Umbilical cord (tissue), 2 donors: ENCODE measurements around the gene HTR4. TPM values are rescaled to one million over a fixed set of nuclear protein-coding genes. Genes with fewer than 3 reads are reported as not detected.
"Not testable (repeated sequence)": the region's sequence is repeated elsewhere in the genome, so short reads cannot be mapped to it uniquely, and the experiment has no call there.

Source experiments
- DNase-seq: peaks from one replicate; pipeline ENCODE4 v3.0.0-alpha.2; 2015; ENCODE audit warnings: low spot score
- total RNA-seq: library from RNA; depleted of rRNA; stranded (reverse); fragments of >200 nt; gene quantifications from one replicate; pipeline ENCODE4 v1.2.3, GENCODE V29; 2014; ENCODE audit warnings: low replicate concordance; ENCODE audit not compliant: insufficient read depth

HTR4 gene
- total RNA-seq, 1 donor from 2014 or later = 1.7 TPM

- DNase-seq = no peak
These were observed 114.5 kb downstream of the HTR4 start for GRCh38 chr5:148539851-148540250.

GRCh38 chr5:148535190-148535589 lies 119.1 kb downstream of the HTR4 start:
- no peak for DNase-seq

GRCh38 chr5:148532969-148533670 lies 121.2 kb downstream of the HTR4 start:
- DNase-seq = no peak

GRCh38 chr5:148529450-148529849 lies 124.9 kb downstream of the HTR4 start:
- DNase-seq = not testable (repeated sequence)

- no peak for DNase-seq
These were observed 129.6 kb downstream of the HTR4 start for GRCh38 chr5:148524721-148525120.

- no peak for DNase-seq
These were observed 131.2 kb downstream of the HTR4 start for GRCh38 chr5:148523139-148523538.

GRCh38 chr5:148515460-148515859 lies 138.9 kb downstream of the HTR4 start:
- DNase-seq = no peak

- no peak for DNase-seq
These were observed 140.0 kb downstream of the HTR4 start for GRCh38 chr5:148514344-148514743.

- DNase-seq = no peak
These were observed 141.8 kb downstream of the HTR4 start for GRCh38 chr5:148512498-148512897.

- DNase-seq = no peak
These were observed 142.4 kb downstream of the HTR4 start for GRCh38 chr5:148511810-148512347.

GRCh38 chr5:148509893-148510292 lies 144.4 kb downstream of the HTR4 start:
- DNase-seq = no peak

- no peak for DNase-seq
These were observed 146.7 kb downstream of the HTR4 start for GRCh38 chr5:148507648-148508047.

GRCh38 chr5:148499452-148499851 lies 154.9 kb downstream of the HTR4 start:
- DNase-seq = no peak

GRCh38 chr5:148497757-148498156 lies 156.6 kb downstream of the HTR4 start:
- DNase-seq = no peak

- DNase-seq = no peak
These were observed 162.0 kb downstream of the HTR4 start for GRCh38 chr5:148492351-148492750.

GRCh38 chr5:148491793-148492184 lies 162.5 kb downstream of the HTR4 start:
- DNase-seq = no peak

- no peak for DNase-seq
These were observed 163.1 kb downstream of the HTR4 start for GRCh38 chr5:148491015-148491792.

GRCh38 chr5:148488757-148489156 lies 165.6 kb downstream of the HTR4 start:
- no peak for DNase-seq

GRCh38 chr5:148486456-148486855 lies 167.9 kb downstream of the HTR4 start:
- no peak for DNase-seq

GRCh38 chr5:148484651-148485050 lies 169.7 kb downstream of the HTR4 start:
- DNase-seq = no peak

GRCh38 chr5:148483750-148484149 lies 170.6 kb downstream of the HTR4 start:
- DNase-seq = no peak

- no peak for DNase-seq
These were observed 171.4 kb downstream of the HTR4 start for GRCh38 chr5:148482697-148483462.
